ENCODE results near the gene GRK1. TPM values are rescaled to one million over a fixed set of nuclear protein-coding genes. Genes with fewer than 3 reads are reported as not detected.

The GRK1 gene
- total RNA-seq, 1 experiment from 2014 or later: not detected

- TF ChIP-seq, protein P1, sequence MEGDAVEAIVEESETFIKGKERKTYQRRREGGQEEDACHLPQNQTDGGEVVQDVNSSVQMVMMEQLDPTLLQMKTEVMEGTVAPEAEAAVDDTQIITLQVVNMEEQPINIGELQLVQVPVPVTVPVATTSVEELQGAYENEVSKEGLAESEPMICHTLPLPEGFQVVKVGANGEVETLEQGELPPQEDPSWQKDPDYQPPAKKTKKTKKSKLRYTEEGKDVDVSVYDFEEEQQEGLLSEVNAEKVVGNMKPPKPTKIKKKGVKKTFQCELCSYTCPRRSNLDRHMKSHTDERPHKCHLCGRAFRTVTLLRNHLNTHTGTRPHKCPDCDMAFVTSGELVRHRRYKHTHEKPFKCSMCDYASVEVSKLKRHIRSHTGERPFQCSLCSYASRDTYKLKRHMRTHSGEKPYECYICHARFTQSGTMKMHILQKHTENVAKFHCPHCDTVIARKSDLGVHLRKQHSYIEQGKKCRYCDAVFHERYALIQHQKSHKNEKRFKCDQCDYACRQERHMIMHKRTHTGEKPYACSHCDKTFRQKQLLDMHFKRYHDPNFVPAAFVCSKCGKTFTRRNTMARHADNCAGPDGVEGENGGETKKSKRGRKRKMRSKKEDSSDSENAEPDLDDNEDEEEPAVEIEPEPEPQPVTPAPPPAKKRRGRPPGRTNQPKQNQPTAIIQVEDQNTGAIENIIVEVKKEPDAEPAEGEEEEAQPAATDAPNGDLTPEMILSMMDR (IDR thresholded peaks at IDR 0.05; ENCODE audit: unreplicated experiment): no peak
- no TSS peak for BruUV-seq (replicated peaks)
- H3K27me3 Mint-ChIP-seq (ENCODE audit: insufficient read depth, unreplicated experiment): no peaks in the 10 kb centered on the region
- no peaks in the 10 kb centered on the region for H3K36me3 Mint-ChIP-seq (ENCODE audit: insufficient read depth, unreplicated experiment)
- DNase-seq (ENCODE audit: unreplicated experiment): no peak
- CTCF ChIA-PET: no interaction called here
- peaks cover 2% of the 10 kb centered on the region for H3K4me1 Mint-ChIP-seq (ENCODE audit: insufficient read depth, unreplicated experiment)
- peaks cover 7% of the 10 kb centered on the region for H3K9me3 Mint-ChIP-seq (ENCODE audit: unreplicated experiment)
- POLR2A ChIA-PET: no interaction called here
- H3K27ac Mint-ChIP-seq (ENCODE audit: low read depth, unreplicated experiment): no peak overlapping the region
- intact Hi-C loops (cut with micrococcal nuclease): no loop called here
- H3K4me3 Mint-ChIP-seq (ENCODE audit: unreplicated experiment): no peak overlapping the region
Observed at GRCh38 chr13:113747291-113747833, 80.3 kb downstream of the GRK1 start.

GRCh38 chr13:113748101-113748861 is 81.3 kb downstream of the GRK1 start:
- H3K4me3 Mint-ChIP-seq (ENCODE audit: unreplicated experiment): no peak overlapping the region
- no peaks in the 10 kb centered on the region for H3K36me3 Mint-ChIP-seq (ENCODE audit: insufficient read depth, unreplicated experiment)
- DNase-seq (ENCODE audit: unreplicated experiment): no peak
- H3K27me3 Mint-ChIP-seq (ENCODE audit: insufficient read depth, unreplicated experiment): no peaks in the 10 kb centered on the region
- no peak overlapping the region for H3K27ac Mint-ChIP-seq (ENCODE audit: low read depth, unreplicated experiment)
- H3K4me1 Mint-ChIP-seq (ENCODE audit: insufficient read depth, unreplicated experiment): no peaks in the 10 kb centered on the region
- ChIA-PET CTCF (no interaction called here), POLR2A (interaction anchor here (0.7 kb wide), 1 partner anchor 291 kb away, joined by 3 read pairs; no protein-coding TSS in a partner anchor)
- BruUV-seq (replicated peaks): no TSS peak
- intact Hi-C loops (cut with micrococcal nuclease): no loop called here
- TF ChIP-seq, protein P1 (IDR thresholded peaks at IDR 0.05; ENCODE audit: unreplicated experiment): no peak
- peaks cover 7% of the 10 kb centered on the region for H3K9me3 Mint-ChIP-seq (ENCODE audit: unreplicated experiment)

GRCh38 chr13:113748862-113749451 is 81.9 kb downstream of the GRK1 start:
- Mint-ChIP-seq H3K4me3 (ENCODE audit: unreplicated experiment) (no peak overlapping the region), H3K9me3 (ENCODE audit: unreplicated experiment) (peaks cover 7% of the 10 kb centered on the region), H3K27me3 (ENCODE audit: insufficient read depth, unreplicated experiment) (no peaks in the 10 kb centered on the region), H3K27ac (ENCODE audit: low read depth, unreplicated experiment) (no peak overlapping the region), H3K36me3 (ENCODE audit: insufficient read depth, unreplicated experiment) (no peaks in the 10 kb centered on the region), H3K4me1 (ENCODE audit: insufficient read depth, unreplicated experiment) (no peaks in the 10 kb centered on the region)
- BruUV-seq (replicated peaks): no TSS peak
- TF ChIP-seq, protein P1 (IDR thresholded peaks at IDR 0.05; ENCODE audit: unreplicated experiment): no peak
- ChIA-PET CTCF (interaction anchor here (0.6 kb wide), 1 partner anchor 161 kb away, joined by 3 read pairs; no protein-coding TSS in a partner anchor), POLR2A (interaction anchor here (0.7 kb wide), 1 partner anchor 290 kb away, joined by 3 read pairs; no protein-coding TSS in a partner anchor)
- no peak for DNase-seq (ENCODE audit: unreplicated experiment)
- intact Hi-C loops (cut with micrococcal nuclease): no loop called here

GRCh38 chr13:113749507-113749906 is 82.5 kb downstream of the GRK1 start:
- intact Hi-C loops (cut with micrococcal nuclease): no loop called here
- H3K36me3 Mint-ChIP-seq (ENCODE audit: insufficient read depth, unreplicated experiment): no peaks in the 10 kb centered on the region
- DNase-seq (ENCODE audit: unreplicated experiment): no peak
- BruUV-seq (replicated peaks): no TSS peak
- ChIA-PET CTCF (interaction anchor here (0.6 kb wide), 1 partner anchor 490 kb away, joined by 3 read pairs; no protein-coding TSS in a partner anchor), POLR2A (no interaction called here)
- peaks cover 7% of the 10 kb centered on the region for H3K9me3 Mint-ChIP-seq (ENCODE audit: unreplicated experiment)
- H3K4me1 Mint-ChIP-seq (ENCODE audit: insufficient read depth, unreplicated experiment): no peaks in the 10 kb centered on the region
- TF ChIP-seq, protein P1 (IDR thresholded peaks at IDR 0.05; ENCODE audit: unreplicated experiment): no peak
- H3K27ac Mint-ChIP-seq (ENCODE audit: low read depth, unreplicated experiment): no peak overlapping the region
- H3K27me3 Mint-ChIP-seq (ENCODE audit: insufficient read depth, unreplicated experiment): no peaks in the 10 kb centered on the region
- H3K4me3 Mint-ChIP-seq (ENCODE audit: unreplicated experiment): no peak overlapping the region
